Esophagus muscularis mucosa (tissue), 4 donors: ENCODE data around the gene SHISA4.

Experiments
- CTCF ChIP-seq, 3 experiments: fragments of 200-600 bp in 2 of 3; fragments of 450-650 bp in 1 of 3; sonication (generic) in 2 of 3; IDR thresholded peaks; one replicate each; pipeline ENCODE4 v1.5.1; 2017 to 2019; ENCODE audit warnings: antibody characterized with exemption in 3 of 3, mild to moderate bottlenecking in 2 of 3, moderate library complexity in 1 of 3
- EP300 ChIP-seq: sonication (generic); formaldehyde crosslinking; IDR thresholded peaks from one replicate; pipeline ENCODE4 v1.6.1; 2017; ENCODE audit warnings: antibody characterized with exemption
- POLR2A ChIP-seq: fragments of 450-650 bp; IDR thresholded peaks from one replicate; pipeline ENCODE4 v1.6.1; 2017; ENCODE audit warnings: antibody characterized with exemption, moderate library complexity, mild to moderate bottlenecking, low read depth
- POLR2AphosphoS5 ChIP-seq, 2 donors: sonication (generic); formaldehyde crosslinking; IDR thresholded peaks; one replicate each; pipeline ENCODE4 v1.6.1; 2017; ENCODE audit warnings: antibody characterized with exemption in 2 of 2

- TF ChIP-seq CTCF (IDR thresholded peaks at IDR 0.05) (no peak), POLR2AphosphoS5 (IDR thresholded peaks at IDR 0.05) (peak; percentile 6 to 71), POLR2A (no peak), EP300 (no peak)
Measured at GRCh38 chr1:201895120-201895665, 6.5 kb downstream of the SHISA4 start.
